Subcutaneous abdominal adipose tissue (tissue), 5 donors: Measurements from ENCODE around the gene CARD11.
"Not testable (repeated sequence)": the region's sequence is repeated elsewhere in the genome, so short reads cannot be mapped to it uniquely, and the experiment has no call there.

Experiments used
- H3K27ac ChIP-seq: one replicate; pipeline ENCODE4 v1.7.0; 2013; ENCODE audit warnings: low read depth, mild to moderate bottlenecking, inconsistent platforms, low read length, moderate library complexity
- H3K27me3 ChIP-seq, 5 donors: one replicate each; pipeline ENCODE4 v1.7.0; 2013; ENCODE audit warnings: low read length in 5 of 5, inconsistent platforms in 1 of 5; ENCODE audit not compliant: control insufficient read depth in 5 of 5, insufficient read depth in 4 of 5
- H3K36me3 ChIP-seq, 5 donors: one replicate each; pipeline ENCODE4 v1.7.0; 2013; ENCODE audit warnings: low read length in 5 of 5; ENCODE audit not compliant: control insufficient read depth in 5 of 5, insufficient read depth in 5 of 5
- H3K4me1 ChIP-seq, 5 donors: one replicate each; pipeline ENCODE4 v1.7.0; 2013; ENCODE audit warnings: low read length in 5 of 5, mild to moderate bottlenecking in 3 of 5, moderate library complexity in 1 of 5; ENCODE audit not compliant: control insufficient read depth in 5 of 5, insufficient read depth in 5 of 5
- H3K4me3 ChIP-seq, 5 donors: one replicate each; pipeline ENCODE4 v1.7.0; 2013; ENCODE audit warnings: low read length in 5 of 5, low read depth in 1 of 5
- H3K9ac ChIP-seq, 5 donors: one replicate each; pipeline ENCODE4 v1.7.0; 2013; ENCODE audit warnings: low read length in 5 of 5, mild to moderate bottlenecking in 4 of 5, moderate library complexity in 3 of 5
- H3K9me3 ChIP-seq, 5 donors: one replicate each; pipeline ENCODE4 v1.7.0; 2013; ENCODE audit warnings: low read length in 5 of 5; ENCODE audit not compliant: control insufficient read depth in 5 of 5
- donor health status: healthy.
- donor health status: healthy.
- donor health status: healthy.
- donor health status: healthy.
- donor health status: healthy.

Gene CARD11

DNA sequence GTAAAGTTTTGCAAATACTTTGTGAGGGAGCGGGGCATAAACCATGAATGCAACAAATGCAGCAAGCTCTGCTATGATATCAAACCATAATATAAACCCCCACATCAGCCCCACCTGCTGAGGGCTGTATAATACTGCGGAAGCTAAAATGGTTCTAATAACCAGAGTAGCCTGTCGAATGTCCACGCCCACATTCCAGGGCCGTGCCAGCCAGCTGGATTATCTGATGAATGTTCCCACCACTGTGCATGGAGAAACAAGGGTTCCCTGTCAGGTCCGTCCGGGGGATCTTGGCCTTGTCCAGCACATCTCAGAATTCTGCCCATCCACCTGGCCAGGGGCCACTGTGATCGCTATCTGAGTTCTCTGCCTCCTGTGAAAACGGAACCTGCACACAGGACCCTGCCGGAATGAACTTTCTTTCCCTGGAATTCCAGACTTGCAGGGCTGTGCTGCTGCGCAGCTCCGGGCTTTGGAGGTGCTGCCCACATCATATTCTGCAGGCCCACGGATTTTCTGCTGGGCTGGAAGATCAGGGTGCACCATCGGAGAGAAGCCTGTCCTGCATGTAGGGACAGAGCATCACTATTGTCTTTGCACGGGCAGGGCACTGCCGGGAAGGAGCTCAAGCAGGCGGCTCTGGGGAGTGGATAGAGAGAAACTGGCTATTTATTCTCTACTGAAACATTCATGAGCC is 122.6 kb downstream of the CARD11 start:
- H3K27me3 ChIP-seq = peaks cover 7 to 25% (median 17%) of the 10 kb centered on the region in 5 donors
- no peaks in the 10 kb centered on the region for H3K36me3 ChIP-seq
- H3K4me1 ChIP-seq = peaks cover 0 to 4% (median 0%) of the 10 kb centered on the region in 5 donors
- no peak overlapping the region for H3K4me3 ChIP-seq
- H3K9ac ChIP-seq = no peak overlapping the region
- peaks cover 0 to 5% (median 0%) of the 10 kb centered on the region in 5 donors for H3K9me3 ChIP-seq
- no peak overlapping the region for H3K27ac ChIP-seq

DNA sequence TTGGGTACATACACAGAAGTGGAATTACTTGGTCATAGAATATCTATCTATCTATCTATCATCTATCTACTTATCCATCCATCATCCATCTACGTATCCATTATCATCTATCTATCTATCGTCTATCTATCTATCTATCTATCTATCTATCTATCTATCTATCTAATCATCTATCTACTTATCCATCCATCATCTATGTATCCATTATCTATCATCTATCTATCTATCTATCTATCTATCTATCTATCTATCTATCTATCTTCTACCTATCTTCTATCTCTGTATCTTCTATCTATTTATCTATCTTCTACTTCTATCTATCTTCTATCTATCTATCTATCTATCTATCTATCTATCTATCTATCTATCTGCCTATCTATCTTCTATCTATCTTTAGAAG is 123.2 kb downstream of the CARD11 start:
- H3K27me3 ChIP-seq = peaks cover 7 to 24% (median 17%) of the 10 kb centered on the region in 5 donors
- not testable (repeated sequence) for H3K36me3 ChIP-seq, H3K9me3 ChIP-seq, H3K27ac ChIP-seq, H3K4me3 ChIP-seq, H3K9ac ChIP-seq, H3K4me1 ChIP-seq

DNA sequence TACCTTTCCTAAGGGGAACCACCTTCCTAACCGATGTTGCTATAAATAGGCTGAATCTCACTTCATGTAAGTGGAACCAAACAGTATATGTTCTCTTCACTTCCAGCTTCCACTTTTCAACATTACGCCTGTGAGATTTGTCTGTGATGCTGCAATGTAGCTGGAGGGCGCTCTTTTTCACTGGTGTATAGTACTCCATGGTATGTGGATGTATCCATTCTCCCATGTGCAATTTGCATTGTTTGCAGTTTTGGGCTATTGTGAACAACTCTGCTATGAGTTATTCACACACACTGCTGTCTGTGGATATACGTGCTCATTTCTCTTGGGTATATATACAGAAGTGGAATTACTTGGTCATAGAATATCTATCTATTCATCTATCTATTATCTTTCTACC is 123.6 kb downstream of the CARD11 start:
- H3K27ac ChIP-seq = no peak overlapping the region
- no peak overlapping the region for H3K4me3 ChIP-seq
- peaks cover 0 to 5% (median 0%) of the 10 kb centered on the region in 5 donors for H3K9me3 ChIP-seq
- no peak overlapping the region for H3K9ac ChIP-seq
- H3K36me3 ChIP-seq = no peaks in the 10 kb centered on the region
- H3K27me3 ChIP-seq = peaks cover 7 to 22% (median 18%) of the 10 kb centered on the region in 5 donors
- peaks cover 0 to under 1% (median 0%) of the 10 kb centered on the region in 5 donors for H3K4me1 ChIP-seq

DNA sequence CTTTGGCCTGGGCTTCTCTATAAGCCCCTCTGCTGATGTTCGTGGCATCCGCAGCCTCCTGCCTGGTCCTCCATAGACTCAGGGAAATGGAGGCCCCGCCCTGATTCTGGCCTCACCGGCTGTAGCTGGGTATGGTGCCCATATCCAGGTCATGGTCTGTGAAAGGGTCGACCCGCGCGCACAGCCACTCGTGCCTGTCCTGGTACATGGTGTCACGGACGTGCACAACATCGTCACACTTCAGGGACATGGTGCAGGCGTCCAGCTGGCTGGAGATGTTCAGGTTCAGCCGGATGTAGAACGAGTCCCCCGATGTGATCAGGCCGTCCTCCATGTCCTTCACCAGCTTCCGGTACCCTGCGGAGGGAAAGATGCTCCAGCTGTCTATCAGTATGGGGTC is 124.4 kb downstream of the CARD11 start:
- H3K4me3 ChIP-seq = no peak overlapping the region

DNA sequence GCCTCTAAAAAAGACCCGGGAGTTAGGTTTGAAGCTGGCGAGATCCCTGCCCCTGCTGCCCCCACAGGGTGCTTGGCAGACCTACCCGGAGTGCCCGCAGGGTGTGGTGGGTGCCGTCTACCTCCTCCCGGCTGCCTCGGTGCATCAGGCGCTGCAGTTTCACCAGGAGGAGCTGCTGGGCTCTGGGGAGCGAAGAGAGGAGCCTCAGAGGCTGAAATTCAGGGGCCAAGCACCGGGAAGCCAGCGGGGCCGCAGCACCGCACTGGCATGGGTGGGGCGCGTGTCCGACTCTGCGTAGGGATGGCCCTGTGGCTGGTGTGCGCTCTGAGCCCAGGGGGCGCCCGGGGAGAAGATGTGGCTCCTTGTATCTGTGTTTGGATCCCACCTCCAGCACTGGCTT is 125.3 kb downstream of the CARD11 start:
- H3K9me3 ChIP-seq = peaks cover 0 to 5% (median 0%) of the 10 kb centered on the region in 5 donors
- H3K4me3 ChIP-seq = no peak overlapping the region
- H3K9ac ChIP-seq = no peak overlapping the region
- no peaks in the 10 kb centered on the region for H3K36me3 ChIP-seq
- H3K4me1 ChIP-seq = no peaks in the 10 kb centered on the region
- peaks cover 7 to 22% (median 19%) of the 10 kb centered on the region in 5 donors for H3K27me3 ChIP-seq
- no peak overlapping the region for H3K27ac ChIP-seq

More for the DNA sequence above, 124.4 kb downstream of the CARD11 start:
- H3K9ac ChIP-seq = no peak overlapping the region
- no peaks in the 10 kb centered on the region for H3K4me1 ChIP-seq
- peaks cover 7 to 24% (median 16%) of the 10 kb centered on the region in 5 donors for H3K27me3 ChIP-seq
- no peak overlapping the region for H3K27ac ChIP-seq
- peaks cover 0 to 5% (median 0%) of the 10 kb centered on the region in 5 donors for H3K9me3 ChIP-seq
- no peaks in the 10 kb centered on the region for H3K36me3 ChIP-seq

DNA sequence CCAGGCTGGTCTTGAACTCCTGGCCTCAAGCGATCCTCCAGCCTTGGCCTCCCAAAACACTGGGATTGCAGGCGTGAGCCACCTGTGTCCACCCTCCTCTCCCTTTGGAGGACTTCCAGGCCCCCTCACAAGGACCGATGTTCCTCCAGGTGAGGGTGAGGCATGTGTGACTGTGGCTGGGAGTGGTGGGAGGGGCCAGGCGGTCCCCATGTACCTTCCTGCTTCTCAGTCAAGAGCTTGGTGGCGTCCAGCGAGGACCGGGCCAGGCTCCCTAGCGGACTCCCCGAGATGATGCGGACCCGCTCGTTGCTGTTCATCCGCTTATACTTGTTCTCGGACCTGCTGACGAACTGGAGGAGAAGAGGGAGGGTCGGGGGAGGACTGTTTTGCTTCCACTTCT is 128.6 kb downstream of the CARD11 start:
- no peaks in the 10 kb centered on the region for H3K36me3 ChIP-seq

DNA sequence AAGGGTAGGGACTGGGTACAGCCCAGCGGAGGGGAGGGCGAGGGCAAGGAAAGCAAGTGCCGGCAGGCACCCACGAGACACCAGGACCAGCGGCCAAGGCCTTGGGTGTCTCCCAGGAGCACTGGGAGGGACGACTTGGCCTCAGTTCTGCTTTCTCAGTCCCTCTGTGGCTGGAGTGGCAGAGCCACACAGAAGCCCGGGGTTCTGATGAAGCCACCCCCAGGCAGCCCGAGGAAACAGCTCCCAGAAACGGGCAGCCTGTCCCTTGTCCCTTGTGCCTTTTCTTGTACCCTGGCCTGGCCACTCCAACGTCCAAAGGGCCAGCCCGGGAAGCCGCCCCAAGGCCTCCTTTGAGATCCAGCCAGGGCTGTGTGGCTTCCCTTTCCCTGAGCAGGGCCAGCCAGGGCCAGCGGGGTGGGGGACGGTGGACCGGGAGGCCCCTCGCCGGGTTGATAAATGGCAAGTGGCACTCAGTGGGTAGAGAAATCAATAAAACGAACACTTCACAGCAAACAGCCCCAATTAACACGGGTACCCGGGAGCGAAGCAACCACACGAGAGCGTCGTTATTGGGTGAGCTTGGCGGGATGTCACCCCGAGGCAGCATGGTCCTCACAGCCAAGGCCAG is 129.8 kb downstream of the CARD11 start:
- H3K4me1 ChIP-seq = no peaks in the 10 kb centered on the region
- no peaks in the 10 kb centered on the region for H3K36me3 ChIP-seq
- H3K27ac ChIP-seq = no peak overlapping the region
- peaks cover 0 to 15% (median 10%) of the 10 kb centered on the region in 5 donors for H3K27me3 ChIP-seq
- H3K9ac ChIP-seq = no peak overlapping the region
- no peaks in the 10 kb centered on the region for H3K9me3 ChIP-seq
- H3K4me3 ChIP-seq = no peak overlapping the region

More for the DNA sequence above, 128.6 kb downstream of the CARD11 start:
- H3K4me1 ChIP-seq = no peaks in the 10 kb centered on the region
- H3K9ac ChIP-seq = no peak overlapping the region
- H3K27me3 ChIP-seq = peaks cover 0 to 17% (median 10%) of the 10 kb centered on the region in 5 donors
- H3K4me3 ChIP-seq = no peak overlapping the region
- peaks cover 0 to 5% (median 0%) of the 10 kb centered on the region in 5 donors for H3K9me3 ChIP-seq
- no peak overlapping the region for H3K27ac ChIP-seq

DNA sequence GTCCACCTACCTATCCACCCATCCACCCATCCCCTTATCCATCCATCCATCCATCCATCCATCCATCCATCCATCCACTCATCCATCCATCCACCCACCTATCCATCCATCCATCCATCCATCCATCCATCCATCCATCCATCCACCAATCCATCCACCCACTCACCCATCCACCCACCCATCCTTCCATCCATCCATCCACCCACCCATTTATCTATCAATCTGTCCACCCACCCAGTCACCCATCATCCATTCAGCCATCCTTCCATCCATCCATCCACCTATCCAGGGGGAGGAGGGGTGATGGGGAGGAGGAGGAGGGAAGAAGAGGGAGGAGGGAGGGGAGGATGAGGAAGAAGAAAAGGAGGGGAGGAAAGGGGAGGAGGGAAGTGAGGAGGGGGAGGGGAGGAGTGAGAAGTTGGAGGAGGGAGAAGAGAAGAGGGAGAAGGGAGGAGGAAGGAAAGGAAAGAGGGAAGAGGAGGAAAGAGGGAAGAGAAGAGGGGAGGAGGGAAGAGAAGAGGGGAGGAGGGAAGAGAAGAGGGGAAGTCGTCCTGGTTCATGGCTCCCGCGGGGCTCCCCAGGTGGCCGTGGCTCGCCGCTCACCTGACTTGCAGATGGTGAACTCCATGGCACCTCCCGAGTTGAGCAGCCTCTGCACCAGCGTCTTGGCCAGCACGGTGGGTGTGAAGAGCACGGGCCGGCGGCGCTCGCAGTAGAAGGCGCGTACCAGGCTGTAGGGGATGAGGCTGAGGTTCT is 130.8 kb downstream of the CARD11 start:
- Histone ChIP-seq H3K9me3 (no peaks in the 10 kb centered on the region), H3K36me3 (no peaks in the 10 kb centered on the region), H3K4me1 (no peaks in the 10 kb centered on the region), H3K9ac (no peak overlapping the region), H3K27ac (no peak overlapping the region), H3K4me3 (no peak overlapping the region), H3K27me3 (peaks cover 0 to 15% (median 10%) of the 10 kb centered on the region in 5 donors)

DNA sequence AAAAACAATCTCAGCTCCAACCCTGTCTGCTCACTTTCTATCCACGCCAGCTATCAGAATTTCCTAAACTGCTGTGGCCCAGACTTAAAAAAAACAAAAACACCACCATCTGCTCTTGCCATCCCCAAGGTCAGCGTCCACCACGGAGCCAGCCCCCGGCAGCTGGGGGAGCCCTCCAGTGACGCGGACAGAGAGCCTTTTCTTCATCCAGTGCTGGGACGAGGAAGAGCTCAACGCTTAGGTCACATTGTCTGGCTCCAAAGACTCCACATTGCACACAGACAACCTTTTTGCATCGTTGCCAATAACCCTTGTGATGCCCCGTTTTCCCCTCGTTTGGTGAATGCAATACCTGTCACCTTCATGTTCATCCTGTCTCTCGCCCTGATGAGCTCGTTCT is 132.2 kb downstream of the CARD11 start:
- Histone ChIP-seq H3K9ac (no peak overlapping the region), H3K9me3 (no peaks in the 10 kb centered on the region)

More for the DNA sequence above, 132.2 kb downstream of the CARD11 start:
- no peaks in the 10 kb centered on the region for H3K36me3 ChIP-seq
- no peak overlapping the region for H3K27ac ChIP-seq
- H3K27me3 ChIP-seq = peaks cover 0 to 15% (median 6%) of the 10 kb centered on the region in 5 donors
- no peak overlapping the region for H3K4me3 ChIP-seq
- no peaks in the 10 kb centered on the region for H3K4me1 ChIP-seq
